Renal cortical epithelial cell (primary cell): ENCODE data around the gene VENTX. TPM values are rescaled to one million over a fixed set of nuclear protein-coding genes. Genes with fewer than 3 reads are reported as not detected.

Experiments used
- DNase-seq: peaks from one replicate; pipeline ENCODE4 v3.0.0-alpha.2; 2011; ENCODE audit warnings: low read depth
- total RNA-seq: library from RNA; depleted of rRNA; stranded (reverse); fragments of >200 nt; gene quantifications from 2 replicates; pipeline ENCODE4 v1.2.3, GENCODE V29; 2014

Gene VENTX
- total RNA-seq, 1 donor from 2014 or later, result not detected

- DNase-seq, result no peak
These were observed 2.3 kb upstream of the VENTX start for GRCh38 chr10:133235265-133235855.

GRCh38 chr10:133235932-133236331, 1.7 kb upstream of the VENTX start:
- no peak for DNase-seq

GRCh38 chr10:133236401-133237240, 1.0 kb upstream of the VENTX start:
- DNase-seq, result no peak

- no peak for DNase-seq
These were observed 441 bp upstream of the VENTX start for GRCh38 chr10:133237241-133237587.

GRCh38 chr10:133238466-133238804, 780 bp downstream of the VENTX start:
- DNase-seq, result no peak

- DNase-seq, result no peak
These were observed 2.3 kb downstream of the VENTX start for GRCh38 chr10:133239990-133240389.

GRCh38 chr10:133241501-133242205, 4.0 kb downstream of the VENTX start:
- no peak for DNase-seq

GRCh38 chr10:133242611-133243356, 5.1 kb downstream of the VENTX start:
- no peak for DNase-seq

- DNase-seq, result no peak
These were observed 5.9 kb downstream of the VENTX start for GRCh38 chr10:133243593-133243992.

GRCh38 chr10:133245439-133246235, 8.0 kb downstream of the VENTX start:
- no peak for DNase-seq

- no peak for DNase-seq
These were observed 8.6 kb downstream of the VENTX start for GRCh38 chr10:133246236-133246626.

GRCh38 chr10:133247681-133248333, 10.2 kb downstream of the VENTX start:
- no peak for DNase-seq

GRCh38 chr10:133248334-133248715, 10.7 kb downstream of the VENTX start:
- no peak for DNase-seq

- no peak for DNase-seq
These were observed 11.6 kb downstream of the VENTX start for GRCh38 chr10:133249094-133249780.

GRCh38 chr10:133249975-133250754, 12.5 kb downstream of the VENTX start:
- no peak for DNase-seq

- DNase-seq, result no peak
These were observed 13.9 kb downstream of the VENTX start for GRCh38 chr10:133251388-133252222.

- DNase-seq, result no peak
These were observed 14.5 kb downstream of the VENTX start for GRCh38 chr10:133252223-133252552.

- no peak for DNase-seq
These were observed 15.8 kb downstream of the VENTX start for GRCh38 chr10:133253361-133253955.
